ENCODE results near the gene MAST4.

DNA sequence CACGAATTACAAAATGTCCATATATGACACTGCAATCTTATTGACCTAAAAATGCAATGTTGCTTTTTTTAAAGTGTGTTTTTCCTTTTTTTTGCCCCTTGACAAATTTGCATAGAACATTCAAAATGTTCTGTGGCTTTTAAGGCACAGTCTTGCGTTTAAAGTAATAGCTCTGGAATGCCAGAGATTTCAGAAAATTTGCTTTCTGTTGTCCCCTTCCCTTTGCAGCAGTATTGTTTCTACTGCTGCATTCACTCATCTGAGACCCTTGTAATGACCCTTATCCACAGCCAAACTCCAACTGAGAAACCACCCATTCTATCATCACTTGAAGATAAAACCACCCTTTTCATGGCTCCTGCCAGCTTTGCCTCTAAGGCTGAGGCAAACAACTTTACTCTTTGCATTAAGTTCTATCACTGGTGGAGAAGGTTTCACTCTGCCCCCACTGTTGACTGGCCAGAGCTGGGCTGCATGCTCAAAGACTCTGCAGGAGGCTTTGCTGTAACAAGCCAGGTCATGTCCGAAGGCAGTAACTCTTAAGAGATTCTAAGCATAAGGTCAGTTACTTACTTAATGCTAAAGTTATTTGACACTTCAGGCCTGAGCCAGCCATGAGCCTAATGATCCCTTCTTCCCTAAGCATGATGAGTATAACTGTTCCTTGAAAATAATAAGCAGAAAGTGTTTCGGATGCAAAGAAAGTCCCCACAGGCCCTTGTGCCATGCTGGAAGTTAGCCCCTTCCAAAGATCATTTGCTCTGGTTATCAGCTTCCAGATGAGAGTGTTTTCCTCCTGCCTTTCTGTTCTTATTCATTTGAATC lies 498.5 kb downstream of the MAST4 start:
- TF ChIP-seq, protein P1, sequence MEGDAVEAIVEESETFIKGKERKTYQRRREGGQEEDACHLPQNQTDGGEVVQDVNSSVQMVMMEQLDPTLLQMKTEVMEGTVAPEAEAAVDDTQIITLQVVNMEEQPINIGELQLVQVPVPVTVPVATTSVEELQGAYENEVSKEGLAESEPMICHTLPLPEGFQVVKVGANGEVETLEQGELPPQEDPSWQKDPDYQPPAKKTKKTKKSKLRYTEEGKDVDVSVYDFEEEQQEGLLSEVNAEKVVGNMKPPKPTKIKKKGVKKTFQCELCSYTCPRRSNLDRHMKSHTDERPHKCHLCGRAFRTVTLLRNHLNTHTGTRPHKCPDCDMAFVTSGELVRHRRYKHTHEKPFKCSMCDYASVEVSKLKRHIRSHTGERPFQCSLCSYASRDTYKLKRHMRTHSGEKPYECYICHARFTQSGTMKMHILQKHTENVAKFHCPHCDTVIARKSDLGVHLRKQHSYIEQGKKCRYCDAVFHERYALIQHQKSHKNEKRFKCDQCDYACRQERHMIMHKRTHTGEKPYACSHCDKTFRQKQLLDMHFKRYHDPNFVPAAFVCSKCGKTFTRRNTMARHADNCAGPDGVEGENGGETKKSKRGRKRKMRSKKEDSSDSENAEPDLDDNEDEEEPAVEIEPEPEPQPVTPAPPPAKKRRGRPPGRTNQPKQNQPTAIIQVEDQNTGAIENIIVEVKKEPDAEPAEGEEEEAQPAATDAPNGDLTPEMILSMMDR (IDR thresholded peaks at IDR 0.05; ENCODE audit: low read depth, low read length, missing input control) = no peak
- no peak for TF ChIP-seq YY1 (IDR thresholded peaks at IDR 0.05)
- TF ChIP-seq, protein P2, sequence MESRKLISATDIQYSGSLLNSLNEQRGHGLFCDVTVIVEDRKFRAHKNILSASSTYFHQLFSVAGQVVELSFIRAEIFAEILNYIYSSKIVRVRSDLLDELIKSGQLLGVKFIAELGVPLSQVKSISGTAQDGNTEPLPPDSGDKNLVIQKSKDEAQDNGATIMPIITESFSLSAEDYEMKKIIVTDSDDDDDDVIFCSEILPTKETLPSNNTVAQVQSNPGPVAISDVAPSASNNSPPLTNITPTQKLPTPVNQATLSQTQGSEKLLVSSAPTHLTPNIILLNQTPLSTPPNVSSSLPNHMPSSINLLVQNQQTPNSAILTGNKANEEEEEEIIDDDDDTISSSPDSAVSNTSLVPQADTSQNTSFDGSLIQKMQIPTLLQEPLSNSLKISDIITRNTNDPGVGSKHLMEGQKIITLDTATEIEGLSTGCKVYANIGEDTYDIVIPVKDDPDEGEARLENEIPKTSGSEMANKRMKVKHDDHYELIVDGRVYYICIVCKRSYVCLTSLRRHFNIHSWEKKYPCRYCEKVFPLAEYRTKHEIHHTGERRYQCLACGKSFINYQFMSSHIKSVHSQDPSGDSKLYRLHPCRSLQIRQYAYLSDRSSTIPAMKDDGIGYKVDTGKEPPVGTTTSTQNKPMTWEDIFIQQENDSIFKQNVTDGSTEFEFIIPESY (IDR thresholded peaks at IDR 0.05) = no peak
- TF ChIP-seq FOXA2 (IDR thresholded peaks at IDR 0.05) = no peak
- TF ChIP-seq EGR1 (IDR thresholded peaks at IDR 0.05; ENCODE audit: low read depth in 2 of 2) = no peak
- TF ChIP-seq, protein P3, sequence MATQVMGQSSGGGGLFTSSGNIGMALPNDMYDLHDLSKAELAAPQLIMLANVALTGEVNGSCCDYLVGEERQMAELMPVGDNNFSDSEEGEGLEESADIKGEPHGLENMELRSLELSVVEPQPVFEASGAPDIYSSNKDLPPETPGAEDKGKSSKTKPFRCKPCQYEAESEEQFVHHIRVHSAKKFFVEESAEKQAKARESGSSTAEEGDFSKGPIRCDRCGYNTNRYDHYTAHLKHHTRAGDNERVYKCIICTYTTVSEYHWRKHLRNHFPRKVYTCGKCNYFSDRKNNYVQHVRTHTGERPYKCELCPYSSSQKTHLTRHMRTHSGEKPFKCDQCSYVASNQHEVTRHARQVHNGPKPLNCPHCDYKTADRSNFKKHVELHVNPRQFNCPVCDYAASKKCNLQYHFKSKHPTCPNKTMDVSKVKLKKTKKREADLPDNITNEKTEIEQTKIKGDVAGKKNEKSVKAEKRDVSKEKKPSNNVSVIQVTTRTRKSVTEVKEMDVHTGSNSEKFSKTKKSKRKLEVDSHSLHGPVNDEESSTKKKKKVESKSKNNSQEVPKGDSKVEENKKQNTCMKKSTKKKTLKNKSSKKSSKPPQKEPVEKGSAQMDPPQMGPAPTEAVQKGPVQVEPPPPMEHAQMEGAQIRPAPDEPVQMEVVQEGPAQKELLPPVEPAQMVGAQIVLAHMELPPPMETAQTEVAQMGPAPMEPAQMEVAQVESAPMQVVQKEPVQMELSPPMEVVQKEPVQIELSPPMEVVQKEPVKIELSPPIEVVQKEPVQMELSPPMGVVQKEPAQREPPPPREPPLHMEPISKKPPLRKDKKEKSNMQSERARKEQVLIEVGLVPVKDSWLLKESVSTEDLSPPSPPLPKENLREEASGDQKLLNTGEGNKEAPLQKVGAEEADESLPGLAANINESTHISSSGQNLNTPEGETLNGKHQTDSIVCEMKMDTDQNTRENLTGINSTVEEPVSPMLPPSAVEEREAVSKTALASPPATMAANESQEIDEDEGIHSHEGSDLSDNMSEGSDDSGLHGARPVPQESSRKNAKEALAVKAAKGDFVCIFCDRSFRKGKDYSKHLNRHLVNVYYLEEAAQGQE (IDR thresholded peaks at IDR 0.05) = no peak
- TF ChIP-seq SP1 (IDR thresholded peaks at IDR 0.05) = no peak
- TF ChIP-seq, protein P4, sequence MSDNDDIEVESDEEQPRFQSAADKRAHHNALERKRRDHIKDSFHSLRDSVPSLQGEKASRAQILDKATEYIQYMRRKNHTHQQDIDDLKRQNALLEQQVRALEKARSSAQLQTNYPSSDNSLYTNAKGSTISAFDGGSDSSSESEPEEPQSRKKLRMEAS (IDR thresholded peaks at IDR 0.05) = no peak
- no peak for TF ChIP-seq HNF4G (IDR thresholded peaks at IDR 0.05)
- TF ChIP-seq GABPA (IDR thresholded peaks at IDR 0.05 in 1 of 2, conservative IDR thresholded peaks at IDR 0.05 in 1 of 2) = no peak
- no peak for TF ChIP-seq TAF1 (conservative IDR thresholded peaks at IDR 0.05)
- TF ChIP-seq, protein P5, sequence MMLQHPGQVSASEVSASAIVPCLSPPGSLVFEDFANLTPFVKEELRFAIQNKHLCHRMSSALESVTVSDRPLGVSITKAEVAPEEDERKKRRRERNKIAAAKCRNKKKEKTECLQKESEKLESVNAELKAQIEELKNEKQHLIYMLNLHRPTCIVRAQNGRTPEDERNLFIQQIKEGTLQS (IDR thresholded peaks at IDR 0.05) = no peak

Measured in liver (tissue), 3 donors.